SK-N-MC (cell line): ENCODE results near the gene TCTN2.

ENCODE experiments used
- DNase-seq: peaks from one replicate; pipeline ENCODE4 v3.0.0-alpha.2; 2011; ENCODE audit warnings: low read depth, low spot score
- H3K27ac ChIP-seq: fragments of 200-600 bp; sonication (generic); 2 replicates; pipeline ENCODE4 v1.5.1; 2016; ENCODE audit warnings: mixed run types
- H3K36me3 ChIP-seq: fragments of 200-600 bp; sonication (generic); 2 replicates; pipeline ENCODE4 v1.6.1; 2017; ENCODE audit warnings: antibody characterized with exemption, low read length, mixed read lengths; ENCODE audit not compliant: insufficient read depth
- H3K4me3 ChIP-seq: fragments of 200-600 bp; sonication (generic); 2 replicates; pipeline ENCODE4 v1.5.1; 2016
- H3K9ac ChIP-seq: fragments of 200-600 bp; sonication (generic); 2 replicates; pipeline ENCODE4 v1.8.0; 2017; ENCODE audit warnings: mixed run types, mixed read lengths; ENCODE audit not compliant: insufficient read length
- H3K9me3 ChIP-seq: fragments of 200-600 bp; sonication (generic); 2 replicates; pipeline ENCODE4 v1.6.1; 2017; ENCODE audit warnings: low read depth, mild to moderate bottlenecking, antibody characterized with exemption, low read length, moderate library complexity, mixed read lengths
- EZH2 ChIP-seq: fragments of 200-600 bp; sonication (generic); IDR thresholded peaks from one replicate; pipeline ENCODE4 v1.6.1; 2017; ENCODE audit warnings: antibody characterized with exemption
- FOXP2 ChIP-seq: optimal IDR thresholded peaks from 2 replicates; pipeline ENCODE3; 2011; ENCODE audit warnings: mild to moderate bottlenecking, moderate library complexity; ENCODE audit not compliant: insufficient read depth; ENCODE audit errors: extremely low read length, control extremely low read depth
- POLR2AphosphoS5 ChIP-seq: IDR thresholded peaks from 2 replicates; pipeline ENCODE4 v1.6.1; 2012; ENCODE audit warnings: mild to moderate bottlenecking, low read depth, low read length, borderline replicate concordance

The TCTN2 gene

GRCh38 chr12:123750159-123750656 is 79.3 kb downstream of the TCTN2 start:
- TF ChIP-seq POLR2AphosphoS5 (no peak), FOXP2 (no peak), EZH2 (no peak)
- H3K9ac ChIP-seq: no peak overlapping the region
- peaks cover 34% of the 10 kb centered on the region for H3K36me3 ChIP-seq
- no peak for DNase-seq
- H3K4me3 ChIP-seq: no peak overlapping the region
- no peak overlapping the region for H3K27ac ChIP-seq
- H3K9me3 ChIP-seq: no peaks in the 10 kb centered on the region

- no peak overlapping the region for H3K4me3 ChIP-seq
Measured at GRCh38 chr12:123752046-123752445, 81.1 kb downstream of the TCTN2 start.

GRCh38 chr12:123754041-123754772 is 83.3 kb downstream of the TCTN2 start:
- no peak overlapping the region for H3K4me3 ChIP-seq
- H3K9ac ChIP-seq: no peak overlapping the region
- no peak overlapping the region for H3K27ac ChIP-seq
- peaks cover 22% of the 10 kb centered on the region for H3K36me3 ChIP-seq
- TF ChIP-seq FOXP2: no peak
- no peak for TF ChIP-seq POLR2AphosphoS5
- no peak for TF ChIP-seq EZH2
- DNase-seq: no peak
- H3K9me3 ChIP-seq: no peaks in the 10 kb centered on the region

More at GRCh38 chr12:123752046-123752445, 81.1 kb downstream of the TCTN2 start:
- H3K9me3 ChIP-seq: no peaks in the 10 kb centered on the region
- H3K27ac ChIP-seq: no peak overlapping the region
- H3K9ac ChIP-seq: no peak overlapping the region
- DNase-seq: no peak
- TF ChIP-seq POLR2AphosphoS5 (no peak), FOXP2 (no peak), EZH2 (no peak)
- H3K36me3 ChIP-seq: peaks cover 34% of the 10 kb centered on the region

- H3K36me3 ChIP-seq: peaks cover 11% of the 10 kb centered on the region
- no peaks in the 10 kb centered on the region for H3K9me3 ChIP-seq
- H3K4me3 ChIP-seq: no peak overlapping the region
- DNase-seq: no peak
- H3K27ac ChIP-seq: no peak overlapping the region
- no peak for TF ChIP-seq EZH2
- TF ChIP-seq FOXP2: no peak
- TF ChIP-seq POLR2AphosphoS5: no peak
- no peak overlapping the region for H3K9ac ChIP-seq
Measured at GRCh38 chr12:123757561-123757960, 86.6 kb downstream of the TCTN2 start.
